Neural cell (in vitro differentiated cells): ENCODE data around the gene IMPA2.

Experiments
- EP300 ChIP-seq: fragments of 450-650 bp; conservative IDR thresholded peaks from 2 replicates; pipeline ENCODE4 v1.6.1; 2014; ENCODE audit warnings: antibody characterized with exemption, mild to moderate bottlenecking, moderate library complexity; ENCODE audit not compliant: poor library complexity, severe bottlenecking
- EZH2 ChIP-seq: fragments of 200-600, 300-800 bp; shearing (Covaris generic), sonication (generic); IDR thresholded peaks from 2 replicates; pipeline ENCODE4 v1.6.1; 2014; ENCODE audit warnings: antibody characterized with exemption, low read length, borderline replicate concordance, mild to moderate bottlenecking; ENCODE audit not compliant: insufficient read depth, poor library complexity, severe bottlenecking
- POLR2AphosphoS5 ChIP-seq: IDR thresholded peaks from 2 replicates; pipeline ENCODE4 v1.6.1; 2012

GRCh38 chr18:11995445-11996189, 14.3 kb downstream of the IMPA2 start:
- no peak for TF ChIP-seq EP300
- no peak for TF ChIP-seq POLR2AphosphoS5
- no peak for TF ChIP-seq EZH2
